Neuron (in vitro differentiated cells): ENCODE data around the gene PTX4.
"Not testable (repeated sequence)": the region's sequence is repeated elsewhere in the genome, so short reads cannot be mapped to it uniquely, and the experiment has no call there.

Source experiments
- H2AFZ ChIP-seq: one replicate; pipeline ENCODE4 v1.6.1; 2013; ENCODE audit warnings: low read depth, mild to moderate bottlenecking, inconsistent platforms, low read length, moderate library complexity
- H3K27me3 ChIP-seq: one replicate; pipeline ENCODE4 v1.6.1; 2013; ENCODE audit warnings: low read length; ENCODE audit not compliant: insufficient read depth
- H3K36me3 ChIP-seq: one replicate; pipeline ENCODE4 v1.6.1; 2013; ENCODE audit warnings: low read length; ENCODE audit not compliant: insufficient read depth
- H3K4me1 ChIP-seq: one replicate; pipeline ENCODE4 v1.6.1; 2013; ENCODE audit warnings: low read length; ENCODE audit not compliant: insufficient read depth
- H3K4me3 ChIP-seq: 2 replicates; pipeline ENCODE4 v1.5.1; 2013; ENCODE audit warnings: mild to moderate bottlenecking, low read length, moderate library complexity
- H3K9me3 ChIP-seq: one replicate; pipeline ENCODE4 v1.6.1; 2013; ENCODE audit warnings: low read length

The PTX4 gene

DNA sequence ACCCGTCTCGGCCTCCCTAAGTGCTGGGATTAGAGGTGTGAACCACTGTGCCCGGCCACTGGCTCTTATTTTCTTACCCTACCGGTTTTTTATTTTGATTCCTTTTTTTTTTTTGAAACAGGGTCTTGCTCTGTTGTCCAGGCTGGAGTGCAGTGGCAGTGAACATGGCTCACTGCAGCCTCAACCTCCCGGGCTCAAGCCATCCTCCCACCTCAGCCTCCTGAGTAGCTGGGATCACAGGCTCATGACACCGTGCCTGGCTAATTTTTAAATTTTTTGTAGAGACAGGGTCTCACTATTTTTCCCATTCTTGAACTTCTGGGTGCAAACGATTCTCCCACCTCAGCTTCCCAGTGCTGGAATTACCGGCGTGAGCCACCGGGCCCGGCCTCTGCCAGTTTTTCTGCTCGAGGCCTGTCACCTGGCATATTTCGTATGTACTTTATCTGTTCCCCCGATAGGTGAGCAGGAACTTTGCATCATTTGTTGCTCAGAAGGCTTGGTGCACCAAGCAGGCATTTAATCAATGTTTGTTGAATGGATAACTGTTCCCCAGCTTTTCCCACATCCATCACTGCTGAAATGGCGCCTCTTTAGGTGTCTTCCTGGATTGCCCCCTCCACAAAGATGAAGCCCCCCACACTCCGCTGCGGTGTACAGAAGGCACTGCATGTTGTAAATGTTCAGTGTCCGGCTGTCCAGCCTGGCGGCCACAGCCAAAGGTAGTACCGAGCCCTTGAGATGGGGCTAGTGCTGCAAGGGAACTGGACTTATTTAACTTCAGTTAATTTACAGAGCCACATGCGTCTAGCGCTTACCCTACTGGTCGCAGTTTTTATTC lies 3.6 kb upstream of the PTX4 start:
- Histone ChIP-seq H3K36me3 (peaks cover 22% of the 10 kb centered on the region), H3K9me3 (no peaks in the 10 kb centered on the region), H3K4me1 (peaks cover 15% of the 10 kb centered on the region), H3K4me3 (peak overlapping the region; percentile 54), H2AFZ (peak overlapping the region; percentile 40), H3K27me3 (no peaks in the 10 kb centered on the region)

DNA sequence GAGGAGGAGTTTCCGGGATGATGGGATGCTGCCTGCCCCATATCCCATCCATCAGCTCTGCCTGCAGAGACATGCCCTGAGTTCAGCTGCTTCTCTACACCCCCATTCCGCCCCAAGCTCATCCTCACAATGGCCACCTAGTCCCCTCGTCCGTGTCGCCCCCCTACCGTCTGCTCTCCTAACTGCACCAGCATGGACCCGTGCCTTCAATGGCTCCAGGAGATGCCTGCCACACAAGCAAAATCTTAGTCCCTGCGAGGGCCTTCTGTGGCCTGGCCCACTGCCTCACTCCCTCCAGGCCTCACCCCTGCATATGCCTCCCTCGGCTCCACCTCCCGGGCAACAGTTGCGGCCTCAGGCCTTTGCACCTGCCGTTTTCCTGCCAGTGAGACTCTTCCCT lies 2.6 kb upstream of the PTX4 start:
- H2AFZ ChIP-seq, result no peak overlapping the region
- no peaks in the 10 kb centered on the region for H3K27me3 ChIP-seq
- peaks cover 15% of the 10 kb centered on the region for H3K4me1 ChIP-seq
- no peaks in the 10 kb centered on the region for H3K9me3 ChIP-seq
- no peak overlapping the region for H3K4me3 ChIP-seq
- H3K36me3 ChIP-seq, result peaks cover 13% of the 10 kb centered on the region

DNA sequence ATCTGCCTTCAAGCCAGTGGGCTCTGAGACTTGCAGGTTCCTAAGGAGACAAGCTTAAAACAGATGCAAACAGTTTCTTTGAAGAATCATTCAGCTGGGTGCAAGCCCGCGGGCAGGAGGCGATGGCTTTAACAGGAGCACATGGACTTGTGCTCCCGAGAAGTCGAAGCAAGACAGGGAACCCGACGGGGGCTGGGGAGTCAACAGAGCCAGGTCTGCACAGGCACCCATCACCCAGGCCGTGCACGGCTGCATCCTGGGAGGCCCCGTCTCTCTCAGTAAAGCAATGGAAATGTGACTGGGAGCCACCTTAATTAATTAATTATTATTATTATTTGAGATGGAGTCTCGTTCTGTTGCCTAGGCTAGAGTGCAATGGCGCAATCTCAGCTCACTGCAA lies 333 bp upstream of the PTX4 start:
- no peaks in the 10 kb centered on the region for H3K9me3 ChIP-seq
- no peaks in the 10 kb centered on the region for H3K27me3 ChIP-seq
- H2AFZ ChIP-seq, result no peak overlapping the region
- no peaks in the 10 kb centered on the region for H3K36me3 ChIP-seq
- no peak overlapping the region for H3K4me3 ChIP-seq
- peaks cover 7% of the 10 kb centered on the region for H3K4me1 ChIP-seq

DNA sequence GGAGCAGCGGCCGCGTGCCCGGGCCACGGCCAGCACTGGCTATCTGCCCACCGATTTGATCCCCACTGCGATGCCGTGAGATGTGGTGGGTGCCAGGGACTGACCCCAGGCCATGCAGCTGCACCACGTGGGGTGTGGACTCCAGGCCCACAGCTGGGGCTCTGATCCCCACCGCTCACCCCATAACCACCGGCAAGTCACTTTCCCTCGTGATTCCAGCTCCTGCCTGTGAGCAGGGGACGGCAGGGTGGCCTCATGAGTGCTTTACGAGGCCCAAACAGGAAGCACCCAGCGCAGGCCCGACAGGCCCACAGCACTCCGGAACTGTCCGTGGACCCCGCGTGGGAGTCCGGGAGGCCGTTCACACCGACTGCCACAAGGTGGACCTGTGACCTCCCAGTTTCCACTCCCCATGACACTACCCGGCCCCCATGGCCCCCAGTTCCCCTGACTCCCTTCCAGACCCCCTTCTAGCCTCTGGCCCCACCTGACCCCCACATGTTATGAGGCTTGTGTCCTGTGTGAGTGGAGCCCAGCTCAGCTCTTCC lies 616 bp downstream of the PTX4 start:
- Histone ChIP-seq H2AFZ (no peak overlapping the region), H3K4me1 (peaks cover 6% of the 10 kb centered on the region), H3K36me3 (no peaks in the 10 kb centered on the region), H3K27me3 (no peaks in the 10 kb centered on the region), H3K9me3 (no peaks in the 10 kb centered on the region), H3K4me3 (no peak overlapping the region)

DNA sequence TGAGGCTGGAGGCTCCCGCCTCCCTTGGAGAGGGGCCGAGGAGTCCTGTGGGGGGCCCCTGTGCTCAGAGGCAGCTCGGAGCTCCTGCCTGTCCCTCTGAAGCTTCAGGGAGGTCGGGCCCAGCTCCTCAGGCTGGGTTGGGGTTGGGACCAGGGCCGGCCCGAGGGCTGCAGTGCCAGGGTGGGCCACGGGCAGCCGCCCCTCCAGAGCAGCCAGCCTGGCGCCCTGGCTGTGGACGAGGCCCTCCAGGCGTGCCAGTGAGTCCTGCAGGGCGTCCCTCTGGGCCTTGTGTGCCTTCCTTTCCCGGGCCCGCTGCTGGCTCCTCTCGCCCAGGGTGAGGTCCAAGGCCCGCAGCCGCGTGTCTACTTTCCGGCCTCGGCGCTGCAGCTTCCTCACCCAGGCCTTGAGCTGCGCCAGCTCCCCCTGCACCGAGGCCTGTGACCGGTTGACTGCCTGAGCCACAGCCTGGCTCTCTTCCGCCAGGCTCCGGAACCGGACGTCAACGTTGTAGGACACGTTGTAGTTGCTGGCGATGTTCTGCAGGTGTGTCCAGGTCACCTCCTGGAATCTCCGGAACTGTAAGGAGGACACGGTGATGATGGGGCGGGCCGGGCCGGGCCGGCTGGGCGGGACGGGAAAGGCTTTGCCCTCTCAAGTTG lies 1.2 kb downstream of the PTX4 start:
- Histone ChIP-seq H2AFZ (no peak overlapping the region), H3K4me3 (no peak overlapping the region), H3K9me3 (no peaks in the 10 kb centered on the region), H3K27me3 (peaks cover under 1% of the 10 kb centered on the region), H3K4me1 (peaks cover 2% of the 10 kb centered on the region), H3K36me3 (no peaks in the 10 kb centered on the region)

DNA sequence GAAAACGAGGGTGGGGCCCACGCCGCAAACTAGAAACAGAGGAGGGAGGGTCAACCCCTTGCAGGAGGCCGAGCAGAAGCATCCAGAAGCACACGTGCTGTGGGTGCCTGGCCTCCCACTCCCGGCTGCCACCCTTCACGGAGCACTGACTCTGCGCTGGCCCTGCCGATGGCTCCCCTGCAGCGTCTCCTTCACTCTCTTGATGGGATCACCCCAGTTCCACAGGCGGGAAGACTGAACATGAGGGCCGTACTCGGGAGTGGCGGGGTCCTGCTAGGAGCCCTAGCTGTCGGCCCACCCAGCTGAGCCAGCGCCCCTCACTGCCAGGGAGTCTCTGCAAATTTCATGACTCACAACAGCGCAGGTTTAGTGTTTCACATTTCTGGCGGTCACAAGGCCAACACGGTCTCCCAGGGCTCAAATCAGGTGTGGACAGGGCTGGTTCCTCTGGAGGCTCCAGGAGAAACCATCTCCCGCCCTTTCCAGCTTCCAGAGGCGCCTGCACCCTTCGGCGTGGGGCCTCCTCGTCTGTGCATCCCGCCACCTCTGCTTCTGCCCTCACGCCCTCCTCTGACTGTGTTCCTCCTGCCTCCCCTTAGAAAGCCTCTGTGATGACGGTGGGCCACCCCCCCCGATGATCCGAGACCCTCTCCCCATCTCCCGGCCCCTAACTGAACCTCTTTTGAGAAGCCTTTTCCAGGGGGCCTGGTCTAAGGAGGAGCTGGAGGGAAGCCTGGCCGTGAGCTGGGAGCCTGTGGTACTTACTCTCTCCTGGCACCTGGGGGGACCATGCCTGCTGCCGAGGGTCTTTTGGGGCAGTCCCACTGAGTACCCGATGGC lies 2.0 kb downstream of the PTX4 start:
- Histone ChIP-seq H3K36me3 (no peaks in the 10 kb centered on the region), H3K4me3 (no peak overlapping the region), H3K9me3 (no peaks in the 10 kb centered on the region)

DNA sequence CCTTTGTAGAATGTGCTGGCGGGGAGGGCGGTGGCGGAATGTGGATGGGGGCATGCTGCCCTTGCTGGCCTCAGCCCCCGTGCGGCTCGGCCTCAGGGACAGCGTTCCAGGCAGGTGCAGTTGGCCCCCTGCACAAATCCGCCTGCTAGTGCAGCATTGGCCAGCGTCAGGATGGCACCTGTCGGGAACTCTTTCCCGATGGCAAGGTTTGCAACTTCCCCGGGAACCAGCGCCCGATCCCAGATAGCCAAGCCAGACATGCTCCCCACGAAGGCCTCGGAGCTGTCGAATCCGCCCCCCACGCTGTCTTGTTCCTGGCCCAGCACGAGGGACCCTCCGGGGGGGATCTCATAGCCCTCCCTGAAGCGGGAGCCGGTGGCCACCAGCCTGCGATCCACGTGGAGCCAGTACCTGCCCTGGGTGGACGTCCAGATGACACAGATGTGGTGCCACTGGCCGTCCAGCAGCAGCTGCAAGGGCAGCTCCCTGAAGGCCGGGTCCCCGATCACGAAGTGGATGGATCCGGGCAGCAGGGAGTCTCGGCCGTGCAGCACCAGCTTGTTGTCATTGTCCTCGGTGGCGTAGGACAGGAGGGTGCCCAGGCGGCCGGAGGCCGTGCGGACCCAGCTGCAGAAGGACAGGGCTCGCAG lies 2.8 kb downstream of the PTX4 start:
- peaks cover 3% of the 10 kb centered on the region for H3K27me3 ChIP-seq
- H3K4me1 ChIP-seq, result no peaks in the 10 kb centered on the region
- no peak overlapping the region for H2AFZ ChIP-seq
- no peak overlapping the region for H3K4me3 ChIP-seq
- no peaks in the 10 kb centered on the region for H3K36me3 ChIP-seq
- no peaks in the 10 kb centered on the region for H3K9me3 ChIP-seq

More for the DNA sequence above, 2.0 kb downstream of the PTX4 start:
- no peak overlapping the region for H2AFZ ChIP-seq
- H3K27me3 ChIP-seq, result peaks cover 3% of the 10 kb centered on the region
- no peaks in the 10 kb centered on the region for H3K4me1 ChIP-seq

DNA sequence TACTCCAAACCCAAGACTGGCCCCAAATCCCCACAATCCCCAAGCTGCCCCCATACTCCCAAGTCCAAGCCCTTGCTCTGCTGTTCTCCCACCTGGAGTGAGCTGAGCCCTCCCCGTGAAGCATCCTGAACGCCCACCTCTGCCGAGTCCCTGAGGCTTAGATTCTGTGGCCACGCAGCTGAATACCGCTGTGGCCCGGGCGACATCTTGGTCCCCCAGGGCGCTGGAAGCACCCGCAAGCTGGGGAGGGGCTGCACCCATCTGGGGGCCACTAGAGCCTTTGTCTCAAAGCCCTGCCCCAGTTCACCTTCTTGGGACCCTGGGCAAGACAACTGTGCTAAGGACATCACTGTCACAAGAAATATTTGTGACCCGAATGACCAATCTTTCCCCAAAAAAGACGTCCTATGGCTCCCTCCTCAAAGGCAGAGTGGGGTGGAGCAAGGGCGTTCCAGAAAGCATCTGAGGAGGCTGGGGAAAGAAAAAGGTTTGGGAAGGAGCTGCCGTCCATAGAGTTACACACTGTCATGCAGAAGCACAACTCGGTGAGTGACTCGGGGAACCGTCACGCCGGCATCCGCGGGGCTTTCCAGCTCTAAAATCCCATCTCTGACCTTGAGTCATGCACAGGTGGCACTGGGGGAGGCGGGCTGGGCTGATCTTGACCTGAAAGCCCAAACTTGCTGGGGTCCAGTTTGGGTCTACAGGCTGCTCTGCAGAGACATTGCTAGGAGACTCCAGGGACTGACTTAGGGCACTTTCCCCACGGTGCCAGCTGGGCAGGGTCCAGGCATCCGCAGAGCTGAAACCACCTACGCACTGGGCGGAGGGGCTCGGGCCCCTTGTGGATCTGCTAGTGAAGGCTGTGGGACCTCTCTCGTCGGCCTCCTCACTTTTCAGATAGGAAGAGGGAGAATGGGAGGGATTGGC lies 6.6 kb downstream of the PTX4 start:
- peaks cover 3% of the 10 kb centered on the region for H3K27me3 ChIP-seq
- no peaks in the 10 kb centered on the region for H3K4me1 ChIP-seq
- no peak overlapping the region for H2AFZ ChIP-seq
- H3K4me3 ChIP-seq, result no peak overlapping the region
- H3K9me3 ChIP-seq, result no peaks in the 10 kb centered on the region
- no peaks in the 10 kb centered on the region for H3K36me3 ChIP-seq

DNA sequence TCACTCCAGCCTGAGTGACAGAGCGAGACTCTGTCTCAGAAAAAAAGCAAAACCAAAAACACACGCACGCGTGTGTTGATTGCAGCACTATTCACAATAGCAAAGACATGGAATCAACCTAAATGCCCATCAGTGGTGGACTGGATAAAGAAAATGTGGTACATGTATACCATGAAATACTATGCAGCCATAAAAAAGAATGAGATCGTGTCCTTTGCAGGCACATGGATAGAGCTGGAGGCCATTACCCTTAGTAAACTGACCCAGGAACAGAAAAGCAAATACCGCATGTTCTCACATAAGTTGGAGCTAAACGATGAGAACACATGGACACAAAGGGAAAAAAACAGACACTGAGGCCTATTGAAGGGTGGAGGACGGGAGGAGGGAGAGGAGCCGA lies 9.8 kb downstream of the PTX4 start:
- not testable (repeated sequence) for H3K4me3 ChIP-seq, H3K9me3 ChIP-seq, H3K27me3 ChIP-seq, H2AFZ ChIP-seq, H3K4me1 ChIP-seq, H3K36me3 ChIP-seq

DNA sequence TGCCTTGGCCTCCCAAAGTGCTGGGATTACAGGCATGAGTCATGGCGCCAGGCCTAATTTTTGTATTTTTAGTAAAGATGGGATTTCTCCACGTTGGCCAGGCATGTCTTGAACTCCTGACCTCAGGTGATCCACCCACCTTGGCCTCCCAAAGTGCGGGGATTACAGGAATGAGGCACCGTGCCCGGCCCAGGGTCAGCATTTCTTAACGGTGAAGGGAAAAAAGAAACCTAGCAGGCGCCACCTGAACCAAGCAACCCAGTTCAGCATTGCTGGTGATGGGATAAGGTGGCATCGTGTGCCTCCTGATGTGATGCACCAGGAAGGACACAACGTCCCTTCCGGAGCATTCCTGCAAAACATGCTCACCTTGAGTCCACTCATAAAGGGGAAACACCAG lies 11.7 kb downstream of the PTX4 start:
- H3K4me3 ChIP-seq, result no peak overlapping the region
- H3K4me1 ChIP-seq, result peaks cover 12% of the 10 kb centered on the region
- H2AFZ ChIP-seq, result no peak overlapping the region
- no peaks in the 10 kb centered on the region for H3K9me3 ChIP-seq
- no peaks in the 10 kb centered on the region for H3K27me3 ChIP-seq
- no peaks in the 10 kb centered on the region for H3K36me3 ChIP-seq

DNA sequence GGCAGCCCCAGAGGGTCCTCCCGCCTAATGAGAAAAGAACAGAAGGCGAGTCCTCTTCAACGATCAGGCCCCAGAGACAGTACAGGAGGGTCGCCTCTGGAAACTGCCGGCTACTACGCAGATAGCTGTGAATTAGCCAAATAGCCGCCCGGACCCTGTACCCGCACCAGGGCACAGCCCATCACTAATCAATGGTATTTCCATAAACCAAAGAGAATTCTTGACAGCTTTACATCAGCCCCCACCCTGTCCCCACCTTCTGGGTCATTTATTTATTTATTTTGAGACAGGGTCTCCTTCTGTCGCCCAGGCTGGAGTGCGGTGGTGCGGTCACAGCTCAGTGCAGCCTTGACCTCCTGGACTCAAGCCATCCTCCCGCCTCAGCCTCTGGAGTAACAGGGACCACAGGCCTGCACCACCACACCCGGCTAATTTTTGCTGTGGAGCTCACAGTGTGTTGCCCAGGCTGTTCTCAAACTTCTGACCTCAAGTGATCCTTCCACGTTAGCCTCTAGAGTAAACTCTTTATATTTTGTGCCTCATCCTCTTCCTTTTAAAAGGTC lies 13.1 kb downstream of the PTX4 start:
- H3K9me3 ChIP-seq, result no peaks in the 10 kb centered on the region
- H3K36me3 ChIP-seq, result no peaks in the 10 kb centered on the region
- peak overlapping the region; percentile 89 for H3K4me3 ChIP-seq
- no peaks in the 10 kb centered on the region for H3K27me3 ChIP-seq
- peak overlapping the region; percentile 95 for H2AFZ ChIP-seq
- H3K4me1 ChIP-seq, result peaks cover 12% of the 10 kb centered on the region
